Heart right ventricle (tissue), 16 donors: ENCODE measurements around the gene AGBL1. TPM values are rescaled to one million over a fixed set of nuclear protein-coding genes. Genes with fewer than 3 reads are reported as not detected.

ENCODE experiments used
- ATAC-seq, 8 donors: fragments of 200-7000 bp; cut with Tn5 transposase; one replicate each; pipeline ENCODE4 v1.9.1; 2020; ENCODE audit warnings: mild to moderate bottlenecking in 8 of 8, moderate library complexity in 8 of 8, moderate number of reproducible peaks in 1 of 8
- DNase-seq, 2 donors: peaks; one replicate each; pipeline ENCODE4 v3.0.0-alpha.2; 2020
- H3K27ac ChIP-seq, 10 donors: fragments of 200-600 bp; sonication (generic) in 2 of 10; one replicate each; pipeline versions ENCODE4 v1.5.0 to v1.8.0; 2020 to 2022; ENCODE audit warnings: mild to moderate bottlenecking in 3 of 10
- H3K27me3 ChIP-seq, 7 donors: fragments of 200-600 bp; one replicate each; pipeline ENCODE4 v1.8.0; 2021 to 2022; ENCODE audit warnings: mild to moderate bottlenecking in 2 of 7
- H3K36me3 ChIP-seq, 9 donors: fragments of 200-600 bp; sonication (generic) in 1 of 9; one replicate each; pipeline versions ENCODE4 v1.5.0 to v1.8.0; 2020 to 2022; ENCODE audit warnings: mild to moderate bottlenecking in 2 of 9
- H3K4me1 ChIP-seq, 9 donors: fragments of 200-600 bp; sonication (generic) in 1 of 9; one replicate each; pipeline versions ENCODE4 v1.5.0 to v1.8.0; 2020 to 2022; ENCODE audit warnings: mild to moderate bottlenecking in 4 of 9
- H3K4me3 ChIP-seq, 10 donors: fragments of 200-600 bp; sonication (generic) in 2 of 10; one replicate each; pipeline versions ENCODE4 v1.5.0 to v1.8.0; 2020 to 2022; ENCODE audit warnings: mild to moderate bottlenecking in 7 of 10, moderate library complexity in 2 of 10
- H3K9me3 ChIP-seq, 11 donors: fragments of 200-600 bp in 10 of 11; sonication (generic) in 2 of 11; one replicate each; pipeline versions ENCODE4 v1.5.0 to v1.8.0; 2013 to 2022; ENCODE audit warnings: mild to moderate bottlenecking in 2 of 11, control low read depth in 1 of 11, moderate library complexity in 1 of 11
- CTCF ChIP-seq, 9 donors: fragments of 200-600 bp; sonication (generic) in 2 of 9; IDR thresholded peaks; one replicate each; pipeline versions ENCODE4 v1.5.0 to v1.8.0; 2021 to 2022; ENCODE audit warnings: antibody characterized with exemption in 9 of 9, mild to moderate bottlenecking in 5 of 9, moderate library complexity in 1 of 9
- WGBS, 2 donors: extraction: QIAGEN DNeasy Blood & Tissue Kit; methylation state at CpG; one replicate each; pipeline ENCODE4 v1.1.7; 2013; ENCODE audit warnings: inconsistent platforms in 1 of 2; 5-methylcytosine and 5-hydroxymethylcytosine counted together
- intact Hi-C, 10 donors: fragments of 100-400 bp; cut with DNase I; formaldehyde crosslinking; loops; one replicate each; pipeline versions ENCODE4 v1.11.1 to v1.14.2; 2022
- polyA plus RNA-seq, 2 donors: library from polyadenylated mRNA; stranded (reverse); fragments of 200-250 nt; gene quantifications; one replicate each; pipeline ENCODE4 v1.2.3, GENCODE V29; 2013
- total RNA-seq, 10 donors: library from RNA; stranded (reverse); fragmentation: NEBNext Ultra II Directional in 3 of 10; extraction: Animal tissue kit (Norgen Biotek cat#: 25700) in 3 of 10; gene quantifications; one replicate each; pipeline versions ENCODE4 v1.2.1 to v1.2.4, GENCODE V29; 2021 to 2023
- donor health status: Arrhythmogenic right ventricular cardiomyopathy.
- donor health status: ischemic (EF 13 %, LVEDD 7.1; RV severe dilation, severe dysfunction).
- donor health status: healthy with polysubstance abuse.
- donor health status: DM: no; HTN: yes; CAD: no.
- donor health status: DM: no; HTN: no; CAD: no.
- donor health status: ischemic (EF 25% LVEDD 6.9; RV normal size, moderate dysfunction).
- donor health status: ischemic (EF 25% LVEDD 5.7; RV mildly dilated, moderate dysfunction).
- donor health status: healthy.
- donor health status: DM: yes; HTN: yes; CAD: no.
- donor health status: Ischemic cardiomyopathy.
- donor health status: ischemic (EF 35%, LVEDD 5.7; RV mildly dilated, moderate dysfunction).
- donor health status: nonischemic (EF 11% LVEDD 7.7; RV severe dilation, severe dysfunction).
- donor health status: DM: yes; HTN: yes; CAD: no.
- donor health status: PGD.
- donor health status: ischemic (EF 29% LVEDD 5.4; RV normal size, mild dysfunction).
- donor health status: nonischemic (EF 23%, LVEDD 6.1; RV moderate dilation, normal function).

AGBL1 gene
- total and polyA plus RNA-seq, 12 donors: 0.02 to 0.13 (median 0.09) TPM; not detected in 7

DNA sequence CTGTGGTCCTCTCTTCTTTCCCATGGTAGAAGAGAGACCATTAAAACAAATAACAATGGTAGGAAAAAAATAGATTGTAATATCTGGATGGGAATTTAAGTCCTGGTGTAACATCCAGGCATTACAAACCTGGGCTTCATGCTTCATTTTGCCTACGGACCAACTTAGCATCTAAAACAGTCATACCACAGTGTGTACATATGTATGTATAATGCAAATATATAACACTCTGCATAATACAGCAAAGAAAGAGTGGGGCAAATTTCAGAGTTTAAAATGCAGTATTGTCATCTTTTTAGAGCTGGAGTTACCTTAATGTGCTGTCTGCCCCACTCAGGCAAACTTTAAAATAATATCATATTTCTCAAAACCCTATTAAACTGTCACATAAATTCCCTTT, 298.2 kb downstream of the AGBL1 start:
- no peaks in the 10 kb centered on the region for H3K4me1 ChIP-seq
- H3K9me3 ChIP-seq: peaks cover 0 to 10% (median 0%) of the 10 kb centered on the region in 11 donors
- peaks cover 0 to 8% (median 0%) of the 10 kb centered on the region in 7 donors for H3K27me3 ChIP-seq
- 77 to 86% methylated on average over 1 of the region's 1 CpG for WGBS, 2 donors
- intact Hi-C loops: no loop called here
- no peaks in the 10 kb centered on the region for H3K36me3 ChIP-seq
- no peak overlapping the region for H3K4me3 ChIP-seq
- ATAC-seq (no peak), DNase-seq (no peak)
- TF ChIP-seq CTCF (IDR thresholded peaks at IDR 0.05): no peak
- H3K27ac ChIP-seq: no peak overlapping the region

- intact Hi-C loops: loop anchor here in 1 of 10 donors (10.0 kb wide), 1 partner anchor 62 kb away; no protein-coding TSS in a partner anchor
- ATAC-seq: no peak
Measured at GRCh38 chr15:86382341-86382740, 302.7 kb downstream of the AGBL1 start.

DNA sequence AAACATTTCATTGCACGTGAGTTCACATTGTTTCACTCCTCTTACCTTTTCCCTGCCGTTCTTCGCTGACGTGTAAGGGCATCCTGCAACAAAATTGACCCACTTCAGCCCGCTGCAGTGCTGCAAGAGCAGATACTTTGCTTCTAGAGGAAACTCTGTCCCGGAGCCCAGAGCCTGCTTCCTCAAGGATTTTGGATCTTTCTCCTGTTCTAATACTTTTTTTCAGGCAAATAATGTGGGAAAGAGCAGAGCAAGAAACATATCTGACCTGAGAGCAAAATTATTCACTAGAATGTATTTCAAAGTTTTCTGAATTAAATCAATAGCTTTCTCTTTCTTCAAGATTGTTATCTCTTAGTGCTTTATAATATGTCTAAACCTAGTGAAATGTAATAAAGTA, 303.9 kb downstream of the AGBL1 start:
- peaks cover 0 to 23% (median 0%) of the 10 kb centered on the region in 7 donors for H3K27me3 ChIP-seq
- no peak overlapping the region for H3K27ac ChIP-seq
- 81 to 84% methylated on average over 6 of the region's 6 CpGs for WGBS, 2 donors
- DNase-seq: no peak
- no peaks in the 10 kb centered on the region for H3K36me3 ChIP-seq
- intact Hi-C loops: loop anchor here in 1 of 10 donors (10.0 kb wide), 1 partner anchor 61 kb away; no protein-coding TSS in a partner anchor
- no peak overlapping the region for H3K4me3 ChIP-seq
- no peak for ATAC-seq
- H3K9me3 ChIP-seq: no peaks in the 10 kb centered on the region
- TF ChIP-seq CTCF (IDR thresholded peaks at IDR 0.05): no peak
- no peaks in the 10 kb centered on the region for H3K4me1 ChIP-seq

More at GRCh38 chr15:86382341-86382740, 302.7 kb downstream of the AGBL1 start:
- no peak for TF ChIP-seq CTCF (IDR thresholded peaks at IDR 0.05)
- no peaks in the 10 kb centered on the region for H3K4me1 ChIP-seq
- peaks cover 0 to 19% (median 0%) of the 10 kb centered on the region in 7 donors for H3K27me3 ChIP-seq
- no peak overlapping the region for H3K27ac ChIP-seq
- 85 to 90% methylated on average over 5 of the region's 5 CpGs for WGBS, 2 donors
- no peak overlapping the region for H3K4me3 ChIP-seq
- H3K36me3 ChIP-seq: no peaks in the 10 kb centered on the region
- no peaks in the 10 kb centered on the region for H3K9me3 ChIP-seq
- DNase-seq: no peak

GRCh38 chr15:86384186-86384585, 304.5 kb downstream of the AGBL1 start:
- DNase-seq (no peak), ATAC-seq (no peak)
- WGBS, 2 donors: 54 to 58% methylated on average over 6 of the region's 6 CpGs
- H3K4me3 ChIP-seq: no peak overlapping the region
- intact Hi-C loops: loop anchor here in 1 of 10 donors (10.0 kb wide), 1 partner anchor 61 kb away; no protein-coding TSS in a partner anchor
- H3K27ac ChIP-seq: no peak overlapping the region
- no peaks in the 10 kb centered on the region for H3K9me3 ChIP-seq
- no peaks in the 10 kb centered on the region for H3K4me1 ChIP-seq
- no peaks in the 10 kb centered on the region for H3K36me3 ChIP-seq
- TF ChIP-seq CTCF (IDR thresholded peaks at IDR 0.05): no peak
- H3K27me3 ChIP-seq: peaks cover 0 to 23% (median 0%) of the 10 kb centered on the region in 7 donors
